Activated T-cell treated with anti-CD3 and anti-CD28 coated beads, Interleukin-2, amount 50 U/mL, for 24 hours (primary cell): ENCODE measurements around the gene CDCA3.
"Not testable (repeated sequence)": the region's sequence is repeated elsewhere in the genome, so short reads cannot be mapped to it uniquely, and the experiment has no call there.

Source experiments
- DNase-seq: peaks from one replicate; pipeline ENCODE4 v3.0.0-alpha.2; 2020
- H3K27ac Mint-ChIP-seq: 2 replicates; pipeline ENCODE4 v1.8.0; 2020; ENCODE audit warnings: mild to moderate bottlenecking, mixed read lengths
- H3K27me3 Mint-ChIP-seq: 2 replicates; pipeline ENCODE4 v1.8.0; 2020; ENCODE audit warnings: mixed read lengths
- H3K36me3 Mint-ChIP-seq: 2 replicates; pipeline ENCODE4 v1.8.0; 2020; ENCODE audit warnings: low read depth, mixed read lengths
- H3K4me1 Mint-ChIP-seq: 2 replicates; pipeline ENCODE4 v1.8.0; 2020; ENCODE audit warnings: low read depth, mixed read lengths
- H3K4me3 Mint-ChIP-seq: 2 replicates; pipeline ENCODE4 v1.8.0; 2020; ENCODE audit warnings: mild to moderate bottlenecking, moderate library complexity, mixed read lengths
- H3K9me3 Mint-ChIP-seq: 2 replicates; pipeline ENCODE4 v1.8.0; 2020; ENCODE audit warnings: mixed read lengths

The CDCA3 gene

GRCh38 chr12:6851153-6851920 lies at the start of gene CDCA3:
Gene CDCA3, minus strand, starts transcription at chr12:6851286. Its CDS starts 334 bp downstream, at chr12:6850952.
- no peaks in the 10 kb centered on the region for H3K9me3 Mint-ChIP-seq
- H3K4me3 Mint-ChIP-seq, result peak within 1 kb of the TSS; percentile 89
- peak within 1 kb of the TSS; percentile 98 for H3K27ac Mint-ChIP-seq
- H3K36me3 Mint-ChIP-seq, result peaks cover 78% of the 10 kb centered on the region
- peaks cover 38% of the 10 kb centered on the region for H3K4me1 Mint-ChIP-seq
- DNase-seq, result peak; percentile 89
- H3K27me3 Mint-ChIP-seq, result no peaks in the 10 kb centered on the region

- Mint-ChIP-seq H3K4me3 (no peak overlapping the region), H3K4me1 (peaks cover 14% of the 10 kb centered on the region)
- DNase-seq, result no peak
These were observed 48.9 kb upstream of the CDCA3 start for GRCh38 chr12:6899837-6900519.

GRCh38 chr12:6899427-6899826 lies 48.3 kb upstream of the CDCA3 start:
- H3K36me3 Mint-ChIP-seq, result no peaks in the 10 kb centered on the region
- H3K4me3 Mint-ChIP-seq, result no peak overlapping the region
- no peaks in the 10 kb centered on the region for H3K27me3 Mint-ChIP-seq
- H3K9me3 Mint-ChIP-seq, result no peaks in the 10 kb centered on the region
- no peak overlapping the region for H3K27ac Mint-ChIP-seq
- no peak for DNase-seq
- peaks cover 14% of the 10 kb centered on the region for H3K4me1 Mint-ChIP-seq

More at GRCh38 chr12:6899837-6900519, 48.9 kb upstream of the CDCA3 start:
- Mint-ChIP-seq H3K27ac (no peak overlapping the region), H3K27me3 (no peaks in the 10 kb centered on the region), H3K36me3 (no peaks in the 10 kb centered on the region), H3K9me3 (no peaks in the 10 kb centered on the region)

- Mint-ChIP-seq H3K27ac (no peak overlapping the region), H3K4me1 (peaks cover 19% of the 10 kb centered on the region), H3K9me3 (no peaks in the 10 kb centered on the region), H3K27me3 (no peaks in the 10 kb centered on the region), H3K36me3 (no peaks in the 10 kb centered on the region), H3K4me3 (no peak overlapping the region)
- no peak for DNase-seq
These were observed 45.9 kb upstream of the CDCA3 start for GRCh38 chr12:6896846-6897435.

- H3K4me3 Mint-ChIP-seq, result no peak overlapping the region
- no peaks in the 10 kb centered on the region for H3K27me3 Mint-ChIP-seq
- no peak overlapping the region for H3K27ac Mint-ChIP-seq
- peaks cover 6% of the 10 kb centered on the region for H3K36me3 Mint-ChIP-seq
- no peaks in the 10 kb centered on the region for H3K9me3 Mint-ChIP-seq
- peaks cover 20% of the 10 kb centered on the region for H3K4me1 Mint-ChIP-seq
- DNase-seq, result no peak
These were observed 43.2 kb upstream of the CDCA3 start for GRCh38 chr12:6894321-6894720.

- H3K27me3 Mint-ChIP-seq, H3K36me3 Mint-ChIP-seq, DNase-seq, H3K9me3 Mint-ChIP-seq: not testable (repeated sequence)
- H3K4me3 Mint-ChIP-seq, result peak overlapping the region; percentile 80
- peak overlapping the region; percentile 73 for H3K27ac Mint-ChIP-seq
- H3K4me1 Mint-ChIP-seq, result peaks cover 20% of the 10 kb centered on the region
These were observed 41.6 kb upstream of the CDCA3 start for GRCh38 chr12:6892683-6893082.

GRCh38 chr12:6891646-6892001 lies 40.5 kb upstream of the CDCA3 start:
- peaks cover 20% of the 10 kb centered on the region for H3K4me1 Mint-ChIP-seq
- peak; percentile 49 for DNase-seq
- no peaks in the 10 kb centered on the region for H3K9me3 Mint-ChIP-seq
- no peaks in the 10 kb centered on the region for H3K27me3 Mint-ChIP-seq
- peaks cover 9% of the 10 kb centered on the region for H3K36me3 Mint-ChIP-seq
- H3K4me3 Mint-ChIP-seq, result peak overlapping the region; percentile 80
- H3K27ac Mint-ChIP-seq, result peak overlapping the region; percentile 99

GRCh38 chr12:6890789-6891645 lies 39.9 kb upstream of the CDCA3 start:
- peaks cover 9% of the 10 kb centered on the region for H3K36me3 Mint-ChIP-seq
- no peaks in the 10 kb centered on the region for H3K9me3 Mint-ChIP-seq
- DNase-seq, result peak; percentile 99
- H3K27me3 Mint-ChIP-seq, result no peaks in the 10 kb centered on the region
- peak overlapping the region; percentile 99 for H3K27ac Mint-ChIP-seq
- H3K4me3 Mint-ChIP-seq, result peak overlapping the region; percentile 80
- peaks cover 20% of the 10 kb centered on the region for H3K4me1 Mint-ChIP-seq

- not testable (repeated sequence) for H3K27me3 Mint-ChIP-seq, DNase-seq, H3K9me3 Mint-ChIP-seq
- Mint-ChIP-seq H3K4me3 (peak overlapping the region; percentile 80), H3K4me1 (peaks cover 20% of the 10 kb centered on the region), H3K27ac (peak overlapping the region; percentile 99), H3K36me3 (peaks cover 18% of the 10 kb centered on the region)
These were observed 38.9 kb upstream of the CDCA3 start for GRCh38 chr12:6889775-6890573.

GRCh38 chr12:6888794-6889193 lies 37.7 kb upstream of the CDCA3 start:
- H3K27me3 Mint-ChIP-seq, DNase-seq, H3K4me3 Mint-ChIP-seq, H3K27ac Mint-ChIP-seq, H3K9me3 Mint-ChIP-seq: not testable (repeated sequence)
- Mint-ChIP-seq H3K36me3 (peaks cover 30% of the 10 kb centered on the region), H3K4me1 (peaks cover 20% of the 10 kb centered on the region)

GRCh38 chr12:6888360-6888759 lies 37.3 kb upstream of the CDCA3 start:
- Mint-ChIP-seq H3K4me3 (no peak overlapping the region), H3K27ac (no peak overlapping the region), H3K4me1 (peaks cover 20% of the 10 kb centered on the region), H3K9me3 (no peaks in the 10 kb centered on the region), H3K27me3 (no peaks in the 10 kb centered on the region), H3K36me3 (peaks cover 33% of the 10 kb centered on the region)
- no peak for DNase-seq

GRCh38 chr12:6887460-6887859 lies 36.4 kb upstream of the CDCA3 start:
- H3K9me3 Mint-ChIP-seq, result no peaks in the 10 kb centered on the region

GRCh38 chr12:6886206-6886999 lies 35.3 kb upstream of the CDCA3 start:
- H3K36me3 Mint-ChIP-seq, result peaks cover 44% of the 10 kb centered on the region
- H3K9me3 Mint-ChIP-seq, H3K4me3 Mint-ChIP-seq, H3K27ac Mint-ChIP-seq, H3K4me1 Mint-ChIP-seq, DNase-seq, H3K27me3 Mint-ChIP-seq: not testable (repeated sequence)

More at GRCh38 chr12:6887460-6887859, 36.4 kb upstream of the CDCA3 start:
- H3K4me3 Mint-ChIP-seq, result no peak overlapping the region
- DNase-seq, result no peak
- no peak overlapping the region for H3K27ac Mint-ChIP-seq
- no peaks in the 10 kb centered on the region for H3K27me3 Mint-ChIP-seq
- peaks cover 41% of the 10 kb centered on the region for H3K36me3 Mint-ChIP-seq
- peaks cover 18% of the 10 kb centered on the region for H3K4me1 Mint-ChIP-seq
